Measurements from ENCODE around the gene INTS6.

DNA sequence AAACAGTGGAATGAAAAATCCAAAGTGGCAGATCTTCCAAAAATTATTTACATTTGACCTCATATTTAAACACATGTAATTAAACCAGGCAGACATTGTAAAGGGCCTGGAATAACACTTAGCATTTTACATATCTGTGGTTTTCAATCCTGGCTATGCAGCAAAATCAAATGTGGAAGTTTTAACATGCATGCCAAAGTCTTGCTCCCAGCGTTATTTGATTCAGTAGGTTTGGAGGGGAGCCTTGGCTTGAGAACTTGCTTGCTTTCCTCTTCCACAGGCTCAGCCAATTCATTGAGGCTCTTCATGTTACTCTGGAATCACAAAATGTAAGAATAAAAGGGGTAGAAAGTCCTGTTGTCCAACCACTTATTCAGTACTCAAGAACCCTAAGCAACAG is 42.5 kb upstream of the INTS6 start:
- TF ChIP-seq POLR2A (IDR thresholded peaks at IDR 0.05) = no peak
- TF ChIP-seq, protein P1, sequence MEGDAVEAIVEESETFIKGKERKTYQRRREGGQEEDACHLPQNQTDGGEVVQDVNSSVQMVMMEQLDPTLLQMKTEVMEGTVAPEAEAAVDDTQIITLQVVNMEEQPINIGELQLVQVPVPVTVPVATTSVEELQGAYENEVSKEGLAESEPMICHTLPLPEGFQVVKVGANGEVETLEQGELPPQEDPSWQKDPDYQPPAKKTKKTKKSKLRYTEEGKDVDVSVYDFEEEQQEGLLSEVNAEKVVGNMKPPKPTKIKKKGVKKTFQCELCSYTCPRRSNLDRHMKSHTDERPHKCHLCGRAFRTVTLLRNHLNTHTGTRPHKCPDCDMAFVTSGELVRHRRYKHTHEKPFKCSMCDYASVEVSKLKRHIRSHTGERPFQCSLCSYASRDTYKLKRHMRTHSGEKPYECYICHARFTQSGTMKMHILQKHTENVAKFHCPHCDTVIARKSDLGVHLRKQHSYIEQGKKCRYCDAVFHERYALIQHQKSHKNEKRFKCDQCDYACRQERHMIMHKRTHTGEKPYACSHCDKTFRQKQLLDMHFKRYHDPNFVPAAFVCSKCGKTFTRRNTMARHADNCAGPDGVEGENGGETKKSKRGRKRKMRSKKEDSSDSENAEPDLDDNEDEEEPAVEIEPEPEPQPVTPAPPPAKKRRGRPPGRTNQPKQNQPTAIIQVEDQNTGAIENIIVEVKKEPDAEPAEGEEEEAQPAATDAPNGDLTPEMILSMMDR (IDR thresholded peaks at IDR 0.05) = no peak

Measured in adrenal gland (tissue), 5 donors.